GM21367 (cell line): ENCODE data around the gene GCSH.
A peak's percentile ranks its signal among the peaks of the same experiment; 100 is the strongest.

Experiments
- ATAC-seq: cut with Tn5 transposase; IDR thresholded peaks from one replicate; pipeline ENCODE4 v1.9.1; 2021; ENCODE audit not compliant: unreplicated experiment

GCSH gene

DNA sequence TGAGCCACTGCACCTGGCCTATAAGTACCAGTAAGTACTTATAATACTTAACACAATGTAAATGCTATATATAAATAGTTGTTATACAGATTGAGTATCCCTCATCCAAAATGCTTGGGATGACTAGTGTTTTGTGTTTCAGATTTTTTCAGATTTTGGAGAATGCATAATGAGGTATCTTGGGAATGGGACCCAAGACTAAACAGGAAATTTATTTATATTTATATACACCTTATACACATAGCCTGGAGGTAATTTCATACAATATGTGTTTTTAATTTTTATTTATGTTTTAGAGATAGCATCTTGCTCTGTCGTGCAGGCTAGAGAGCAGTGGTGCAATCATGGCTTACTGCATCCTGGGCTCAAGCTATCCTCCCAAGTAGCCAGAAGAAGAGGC lies 9.8 kb upstream of the GCSH start:
- no peak for ATAC-seq

DNA sequence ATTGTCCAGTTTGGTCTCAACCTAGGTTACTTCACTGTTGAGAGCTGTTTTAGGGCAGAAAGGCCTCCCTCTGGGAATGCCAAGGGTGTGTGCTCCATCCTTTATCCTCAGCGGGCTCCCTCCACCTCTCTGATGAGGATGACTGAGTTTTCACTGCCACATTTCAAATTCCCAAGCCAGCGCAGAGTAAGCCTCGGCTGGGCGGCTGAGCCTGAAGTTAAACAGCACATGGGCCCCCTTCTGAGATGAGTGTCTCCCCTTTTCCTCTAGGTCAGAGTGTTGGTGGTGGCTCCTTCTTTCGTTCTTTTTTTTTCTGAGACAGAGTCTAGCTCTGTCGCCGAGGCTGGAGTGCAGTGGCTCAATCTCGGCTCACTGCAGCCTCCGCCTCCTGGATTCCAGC lies 5.5 kb upstream of the GCSH start:
- ATAC-seq, result no peak

GRCh38 chr16:81099958-81100357 lies 3.8 kb upstream of the GCSH start:
- ATAC-seq, result no peak

- no peak for ATAC-seq
These were observed 1.0 kb upstream of the GCSH start for GRCh38 chr16:81097230-81097629.

DNA sequence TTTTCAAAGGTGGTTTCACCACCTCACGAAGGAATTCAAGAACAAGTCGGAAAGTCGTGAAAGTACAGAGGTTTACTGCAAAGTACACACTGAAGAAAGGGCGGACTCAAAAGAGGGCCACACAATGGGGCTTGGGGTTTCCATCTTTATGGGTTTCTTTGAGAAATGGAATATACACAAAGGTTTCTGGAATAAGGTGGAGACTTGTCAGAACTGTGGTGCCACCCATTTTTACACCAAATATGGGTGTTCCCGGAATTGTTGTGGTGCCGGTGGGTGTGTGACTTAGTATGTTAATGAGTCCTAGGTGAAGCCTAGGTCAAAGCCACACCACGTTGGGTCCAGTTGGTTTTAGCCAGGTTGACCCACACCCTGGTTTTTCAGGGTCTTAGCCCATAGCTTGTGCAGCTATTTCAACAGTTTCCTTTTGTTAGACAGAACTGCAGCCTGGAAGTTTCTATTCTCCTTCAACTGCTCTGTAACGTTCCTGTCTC lies 567 bp upstream of the GCSH start:
- ATAC-seq, result no peak

DNA sequence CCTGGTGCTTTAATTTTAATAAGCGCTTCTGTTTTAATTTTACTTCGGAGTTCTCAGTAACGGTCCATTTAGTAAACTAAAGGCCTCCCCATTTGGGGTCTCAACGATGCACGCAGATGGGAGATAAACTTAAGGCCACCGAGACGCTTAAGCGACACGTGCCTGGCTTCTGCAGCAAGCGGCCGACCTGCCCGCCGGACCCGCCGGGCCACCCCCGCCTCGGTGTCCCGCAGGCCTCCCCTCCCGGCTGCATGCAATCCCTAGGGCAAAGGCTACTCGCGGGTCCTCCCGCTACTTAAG lies 592 bp downstream of the GCSH start:
- no peak for ATAC-seq

DNA sequence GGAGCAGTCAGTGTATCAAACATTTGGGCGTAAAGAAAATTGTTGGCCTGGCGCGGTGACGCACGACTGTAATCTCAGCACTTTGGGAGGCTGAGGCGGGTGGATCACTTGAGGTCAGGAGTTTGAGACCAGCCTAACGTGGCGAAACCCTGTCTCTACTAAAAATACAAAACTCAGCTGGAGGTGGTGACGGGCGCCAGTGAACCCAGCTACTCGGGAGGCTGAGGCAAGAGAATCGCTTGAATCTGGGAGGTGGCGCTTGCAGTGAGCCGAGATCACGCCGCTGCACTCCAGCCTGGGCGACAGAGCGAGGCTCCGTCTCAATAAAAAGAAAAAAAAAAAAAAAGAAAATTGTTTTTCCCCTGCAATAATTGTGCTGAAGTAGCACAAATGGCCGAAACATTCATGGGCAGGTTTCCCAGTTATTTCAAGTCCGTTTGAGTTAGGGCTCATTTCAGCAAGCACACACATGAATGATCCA lies 1.4 kb downstream of the GCSH start:
- ATAC-seq, result no peak

GRCh38 chr16:81088836-81089235 lies 7.4 kb downstream of the GCSH start:
- no peak for ATAC-seq

DNA sequence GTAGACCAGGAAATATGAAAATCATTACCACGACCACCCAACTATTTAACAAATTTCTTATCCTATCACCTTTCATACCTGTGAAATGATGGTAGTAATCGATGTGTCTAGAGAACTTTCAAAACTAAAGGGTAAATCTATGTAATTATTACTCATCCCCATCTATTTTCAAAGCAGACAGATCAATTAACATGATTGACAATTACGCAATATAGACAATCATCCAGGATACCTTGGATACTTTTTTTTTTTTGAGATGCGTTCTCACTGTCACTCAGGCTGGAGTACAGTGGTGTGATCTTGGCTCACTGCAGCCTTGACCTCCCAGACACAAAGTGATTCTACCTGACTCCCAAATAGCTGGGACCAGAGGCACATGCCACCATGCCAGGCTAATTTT lies 15.2 kb downstream of the GCSH start:
- ATAC-seq, result no peak

DNA sequence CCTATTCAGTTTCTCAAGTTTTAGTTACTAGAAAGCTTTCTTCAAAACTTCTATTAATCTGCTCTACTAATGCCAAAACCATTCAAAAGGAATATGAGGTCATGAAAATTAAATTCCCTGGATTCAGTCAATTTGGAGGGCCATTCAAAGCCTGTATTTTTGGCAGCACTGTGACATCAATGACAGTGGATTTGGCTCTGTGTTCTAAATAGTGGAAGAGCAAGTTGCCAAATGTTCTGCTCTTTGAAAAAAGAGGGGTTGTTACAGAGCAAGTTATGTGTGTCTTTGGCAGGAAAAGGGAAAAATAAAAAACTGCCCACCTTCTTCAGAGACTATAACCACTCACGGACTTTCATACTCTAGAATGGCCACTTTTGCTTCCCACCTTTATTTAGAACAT lies 16.0 kb downstream of the GCSH start:
- no peak for ATAC-seq

DNA sequence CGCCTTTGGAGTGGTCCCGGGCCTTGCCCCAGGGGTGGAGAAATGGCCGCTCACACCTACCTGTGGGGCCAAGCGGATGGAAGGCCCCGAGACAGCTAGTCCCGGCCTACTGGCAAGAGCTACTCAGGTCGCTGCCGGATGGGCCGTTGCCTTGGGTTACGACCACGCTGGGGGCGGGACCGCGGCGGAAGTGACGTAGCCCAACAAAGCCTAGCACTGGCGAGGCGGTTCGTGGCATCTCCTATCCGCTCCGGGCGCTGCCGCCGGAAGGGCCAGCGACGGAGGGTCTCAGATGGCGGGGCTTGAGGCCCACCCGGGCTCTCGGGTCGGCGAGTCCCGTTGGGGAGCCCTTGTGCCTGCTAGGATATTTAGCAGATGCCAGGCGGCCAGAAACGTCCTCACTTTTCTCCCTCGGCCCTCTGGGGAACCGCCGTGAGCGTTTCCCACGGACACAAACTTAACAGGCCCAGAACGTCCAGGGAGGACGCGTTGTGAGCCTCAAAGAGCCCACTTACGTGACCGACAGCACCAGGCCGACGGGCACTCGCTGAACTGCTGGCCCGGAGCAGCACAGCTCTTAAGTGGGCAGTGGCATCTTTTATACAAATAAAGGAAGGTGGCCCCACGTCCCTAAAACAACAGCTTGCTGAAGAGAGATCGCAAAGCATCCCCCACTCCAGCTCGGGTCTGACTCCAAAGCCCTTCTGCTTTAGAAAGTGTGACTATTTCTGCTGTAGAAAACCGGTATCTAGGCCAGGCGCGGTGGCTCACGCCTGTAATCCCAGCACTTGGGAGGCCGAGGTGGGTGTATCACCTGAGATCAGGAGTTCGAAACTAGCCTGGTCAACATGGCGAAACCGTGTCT lies 18.9 kb downstream of the GCSH start, which contains the start of gene C16orf46:
Gene C16orf46 (minus strand): TSS at position 163 of the 865 bp plus-strand sequence. CDS start 13,283 bp downstream, outside the sequence.
- ATAC-seq, result peak; percentile 94

GRCh38 chr16:81076566-81077075 lies 19.6 kb downstream of the GCSH start:
- ATAC-seq, result peak; percentile 80

- ATAC-seq, result no peak
These were observed 22.4 kb downstream of the GCSH start for GRCh38 chr16:81073560-81074330.

DNA sequence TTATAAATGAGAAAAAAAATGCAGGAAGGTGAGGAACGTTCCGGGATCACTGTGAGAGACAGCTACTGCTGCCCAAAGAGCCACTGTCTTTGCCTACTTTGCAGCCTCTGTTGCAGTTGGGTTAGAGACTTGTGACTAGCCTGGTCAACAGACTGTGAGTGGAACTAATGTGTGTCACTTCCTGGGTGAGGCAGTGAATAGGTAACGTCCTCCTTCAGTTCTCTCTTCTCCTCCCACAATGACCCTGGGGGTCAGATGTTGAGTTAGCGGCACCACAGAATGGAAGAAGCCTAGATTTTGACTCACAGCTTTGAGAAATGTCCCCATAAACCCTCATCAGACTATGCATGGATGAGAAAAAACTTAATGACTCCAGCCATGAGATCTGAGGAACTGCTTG lies 24.4 kb downstream of the GCSH start:
- ATAC-seq, result no peak

DNA sequence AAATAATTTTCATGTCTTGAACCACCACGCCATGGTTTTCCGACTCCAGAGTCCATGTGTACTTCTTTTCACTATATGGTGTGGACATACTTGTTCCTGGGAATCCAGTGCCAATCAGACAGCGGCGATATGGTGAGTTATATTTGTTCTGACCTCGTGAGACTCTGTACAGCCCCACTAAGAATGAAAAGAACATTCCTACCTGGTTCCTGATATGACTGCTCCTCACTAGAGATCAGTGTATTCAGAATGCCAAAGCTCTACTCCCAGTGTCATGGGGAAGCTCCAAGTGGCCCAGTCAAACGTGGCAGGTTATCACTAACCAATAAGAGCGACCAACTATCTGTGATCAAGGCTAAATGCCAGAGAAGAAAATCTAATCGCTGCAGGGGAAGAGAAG lies 25.2 kb downstream of the GCSH start:
- no peak for ATAC-seq

DNA sequence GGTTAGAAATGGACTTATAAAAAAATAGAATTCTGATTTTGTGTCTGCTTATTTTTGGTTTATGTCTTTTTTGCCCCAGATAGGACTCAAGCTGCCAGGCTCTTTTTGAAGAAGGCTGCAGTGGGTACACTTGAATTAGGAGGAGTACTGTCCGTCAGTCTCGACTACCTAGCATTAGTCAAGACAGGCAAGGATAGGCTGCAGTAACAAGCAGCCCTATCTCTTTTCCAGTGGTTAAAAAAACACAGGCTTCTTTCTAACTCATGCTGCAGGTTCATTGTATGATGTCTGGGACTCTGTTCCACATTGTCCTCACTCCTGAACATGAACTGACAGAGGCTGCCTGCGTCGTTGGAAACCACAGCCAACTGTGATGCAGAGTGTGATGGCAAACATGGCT lies 27.1 kb downstream of the GCSH start:
- ATAC-seq, result no peak

GRCh38 chr16:81067166-81067565 lies 29.0 kb downstream of the GCSH start:
- no peak for ATAC-seq

GRCh38 chr16:81066681-81067080 lies 29.5 kb downstream of the GCSH start:
- ATAC-seq, result no peak

DNA sequence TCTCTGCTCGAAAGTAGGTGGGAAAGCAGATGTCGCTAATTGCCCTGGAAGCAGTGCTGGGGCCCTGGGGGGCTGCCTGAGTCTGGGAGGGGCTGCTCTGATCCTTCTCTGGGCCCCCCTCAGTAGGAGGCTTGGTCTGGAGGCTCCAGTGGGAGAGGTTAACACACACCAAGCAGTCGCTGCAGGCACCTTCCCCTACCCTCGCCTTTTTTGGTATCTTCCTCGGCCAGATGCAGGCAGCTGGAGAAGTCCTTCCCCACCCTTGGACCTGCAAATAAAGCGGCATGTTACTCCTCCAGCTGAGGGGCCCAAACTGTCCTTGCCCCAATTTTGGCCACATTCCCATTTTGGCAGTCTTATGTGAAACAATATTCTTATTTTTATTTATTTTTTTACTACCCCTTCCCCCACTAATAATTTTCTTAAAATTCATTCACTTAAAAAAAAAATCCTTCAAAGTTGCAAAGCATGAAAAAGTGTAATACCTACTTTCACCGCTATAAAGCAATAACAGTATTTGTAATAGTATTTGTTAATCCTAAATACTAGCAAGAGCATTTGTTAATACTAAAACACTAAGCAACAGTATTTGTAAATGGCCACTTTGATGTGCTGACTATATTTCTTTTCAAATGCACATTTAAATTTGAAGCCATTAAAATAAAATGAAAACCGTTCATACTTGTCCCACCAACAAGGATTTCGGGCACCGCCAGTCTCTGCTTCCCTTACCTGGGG lies 34.2 kb downstream of the GCSH start:
- ATAC-seq, result no peak

DNA sequence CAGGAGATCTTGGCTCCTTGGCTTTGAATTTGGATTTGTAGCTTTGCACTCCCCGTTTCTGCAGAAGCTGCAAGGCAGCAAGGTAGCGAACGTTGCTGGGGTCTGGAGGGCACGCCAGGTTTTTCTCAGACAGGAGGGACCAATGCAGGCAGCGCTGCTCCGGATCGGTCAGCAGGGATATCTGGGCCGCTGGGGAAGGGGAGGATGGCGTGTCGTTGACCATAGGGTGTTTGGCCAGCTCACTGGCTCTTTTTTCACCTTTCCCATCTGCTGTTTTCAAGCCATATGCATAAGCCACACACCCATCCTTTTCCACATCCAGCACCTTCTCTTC lies 34.9 kb downstream of the GCSH start:
- ATAC-seq, result no peak

DNA sequence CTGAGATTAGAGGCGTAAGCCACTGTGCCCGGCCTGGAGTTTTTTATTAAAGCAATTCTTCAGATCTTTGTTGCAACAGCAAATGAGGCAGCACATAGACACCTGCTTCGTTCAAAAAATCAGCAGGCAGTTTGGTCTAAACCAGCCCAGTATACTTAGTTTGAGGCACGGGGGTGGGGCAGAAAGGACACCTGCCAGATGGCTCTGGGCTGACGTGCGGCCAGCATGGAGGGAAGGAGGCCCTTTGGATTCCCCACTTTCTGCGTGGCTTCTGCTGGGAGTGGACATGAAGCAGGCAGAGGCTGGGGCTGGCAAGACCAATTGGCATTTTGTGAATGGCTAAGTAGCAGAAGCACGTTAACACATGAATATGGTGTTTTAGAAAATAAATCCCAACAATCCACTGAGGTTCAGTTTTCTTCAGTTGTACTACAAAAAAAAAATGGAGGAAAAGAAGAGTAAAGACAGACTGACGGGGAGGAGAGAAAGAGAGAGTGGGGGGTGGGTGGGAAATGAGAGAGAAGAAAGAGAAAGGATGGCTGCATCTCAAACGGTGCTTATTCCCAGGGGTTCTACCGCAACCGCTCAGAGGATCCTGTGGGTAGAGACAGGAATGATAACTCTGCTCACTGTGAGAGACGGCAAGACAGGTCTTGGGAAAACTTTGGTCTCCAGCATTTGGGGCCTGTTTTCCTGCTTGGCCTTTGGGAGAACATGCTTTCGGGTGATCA lies 35.5 kb downstream of the GCSH start:
- ATAC-seq, result no peak
